ENCODE measurements around the gene MED22.

Gene MED22

GRCh38 chr9:133334161-133334560 is 13.8 kb downstream of the MED22 start:
- peaks cover 10% of the 10 kb centered on the region; the same call in 1 of the 2 replicates for H3F3A ChIP-seq (ENCODE audit: insufficient read depth, low read length)
- no peak overlapping the region for H3K27ac ChIP-seq (ENCODE audit: low read length)
- H3K9ac ChIP-seq (ENCODE audit: low read length), result no peak overlapping the region
- H3K9me3 ChIP-seq (replicated peaks; ENCODE audit: insufficient read depth, low read length), result no peaks in the 10 kb centered on the region
- no peak overlapping the region for H3K4me2 ChIP-seq (ENCODE audit: low read depth, low read length)
- peaks cover 13% of the 10 kb centered on the region for H3K36me3 ChIP-seq (replicated peaks; ENCODE audit: insufficient read depth, low read length)
- no peaks in the 10 kb centered on the region for H3K9me2 ChIP-seq (replicated peaks; ENCODE audit: insufficient read depth, low read length)
- TF ChIP-seq EZH2phosphoT487 (IDR thresholded peaks at IDR 0.05; ENCODE audit: low read length), result no peak
- no peak for TF ChIP-seq EZH2 (optimal IDR thresholded peaks at IDR 0.05; ENCODE audit: low read depth, low read length)
- TF ChIP-seq CTCF (IDR thresholded peaks at IDR 0.05; ENCODE audit: low read length), result no peak
- H3K79me2 ChIP-seq (ENCODE audit: low read length), result peaks cover 19% of the 10 kb centered on the region
- no peak overlapping the region for H3K4me3 ChIP-seq (ENCODE audit: low read length)
- no peak for DNase-seq
- H3K4me1 ChIP-seq (ENCODE audit: low read length), result 0 out of 2 replicates have a peak, but pooled peaks cover 4% of the 10 kb centered on the region
- H3K27me3 ChIP-seq (replicated peaks; ENCODE audit: insufficient read depth, low read length), result no peaks in the 10 kb centered on the region
- no peak overlapping the region for H2AFZ ChIP-seq (ENCODE audit: low read length)
- no peaks in the 10 kb centered on the region for H4K20me1 ChIP-seq (ENCODE audit: insufficient read depth, low read length)

- no peaks in the 10 kb centered on the region for H3K9me2 ChIP-seq (replicated peaks; ENCODE audit: insufficient read depth, low read length)
- peaks cover 13% of the 10 kb centered on the region for H3K36me3 ChIP-seq (replicated peaks; ENCODE audit: insufficient read depth, low read length)
- TF ChIP-seq CTCF (IDR thresholded peaks at IDR 0.05; ENCODE audit: low read length), result no peak
- no peak for TF ChIP-seq EZH2 (optimal IDR thresholded peaks at IDR 0.05; ENCODE audit: low read depth, low read length)
- TF ChIP-seq EZH2phosphoT487 (IDR thresholded peaks at IDR 0.05; ENCODE audit: low read length), result no peak
- H3K27me3 ChIP-seq (replicated peaks; ENCODE audit: insufficient read depth, low read length), result no peaks in the 10 kb centered on the region
- no peaks in the 10 kb centered on the region for H4K20me1 ChIP-seq (ENCODE audit: insufficient read depth, low read length)
- peaks cover 19% of the 10 kb centered on the region for H3K79me2 ChIP-seq (ENCODE audit: low read length)
- no peak overlapping the region for H3K4me2 ChIP-seq (ENCODE audit: low read depth, low read length)
- H3K27ac ChIP-seq (ENCODE audit: low read length), result no peak overlapping the region
- H2AFZ ChIP-seq (ENCODE audit: low read length), result no peak overlapping the region
- peaks cover 10% of the 10 kb centered on the region; the same call in 1 of the 2 replicates for H3F3A ChIP-seq (ENCODE audit: insufficient read depth, low read length)
- H3K9ac ChIP-seq (ENCODE audit: low read length), result no peak overlapping the region
- H3K9me3 ChIP-seq (replicated peaks; ENCODE audit: insufficient read depth, low read length), result no peaks in the 10 kb centered on the region
- H3K4me1 ChIP-seq (ENCODE audit: low read length), result 0 out of 2 replicates have a peak, but pooled peaks cover 4% of the 10 kb centered on the region
- no peak overlapping the region for H3K4me3 ChIP-seq (ENCODE audit: low read length)
- DNase-seq, result no peak
Observed at GRCh38 chr9:133333566-133333965, 14.4 kb downstream of the MED22 start.

- H4K20me1 ChIP-seq (ENCODE audit: insufficient read depth, low read length), result no peaks in the 10 kb centered on the region
- peaks cover 10% of the 10 kb centered on the region; the same call in 1 of the 2 replicates for H3F3A ChIP-seq (ENCODE audit: insufficient read depth, low read length)
- H3K9ac ChIP-seq (ENCODE audit: low read length), result no peak overlapping the region
- H3K4me3 ChIP-seq (ENCODE audit: low read length), result no peak overlapping the region
- H3K27me3 ChIP-seq (replicated peaks; ENCODE audit: insufficient read depth, low read length), result 0 out of 2 replicates have a peak, but pooled peaks cover under 1% of the 10 kb centered on the region
- no peak overlapping the region for H2AFZ ChIP-seq (ENCODE audit: low read length)
- no peak for DNase-seq
- TF ChIP-seq EZH2 (optimal IDR thresholded peaks at IDR 0.05; ENCODE audit: low read depth, low read length) (no peak), CTCF (IDR thresholded peaks at IDR 0.05; ENCODE audit: low read length) (no peak), EZH2phosphoT487 (IDR thresholded peaks at IDR 0.05; ENCODE audit: low read length) (no peak)
- no peak overlapping the region for H3K4me2 ChIP-seq (ENCODE audit: low read depth, low read length)
- no peaks in the 10 kb centered on the region for H3K9me3 ChIP-seq (replicated peaks; ENCODE audit: insufficient read depth, low read length)
- H3K36me3 ChIP-seq (replicated peaks; ENCODE audit: insufficient read depth, low read length), result peaks cover 13% of the 10 kb centered on the region
- H3K27ac ChIP-seq (ENCODE audit: low read length), result no peak overlapping the region
- H3K9me2 ChIP-seq (replicated peaks; ENCODE audit: insufficient read depth, low read length), result no peaks in the 10 kb centered on the region
- peaks cover 19% of the 10 kb centered on the region for H3K79me2 ChIP-seq (ENCODE audit: low read length)
- H3K4me1 ChIP-seq (ENCODE audit: low read length), result 0 out of 2 replicates have a peak, but pooled peaks cover 4% of the 10 kb centered on the region
Observed at GRCh38 chr9:133333011-133333410, 14.9 kb downstream of the MED22 start.
